ENCODE data around the gene SLC49A4. TPM values are rescaled to one million over a fixed set of nuclear protein-coding genes. Genes with fewer than 3 reads are reported as not detected.

The SLC49A4 gene
- total and polyA plus RNA-seq, 2 of the 13 experiments (the other 11 are each of a cell fraction or from before 2014, with no cell fraction given): 6.5 to 16.3 TPM

DNA sequence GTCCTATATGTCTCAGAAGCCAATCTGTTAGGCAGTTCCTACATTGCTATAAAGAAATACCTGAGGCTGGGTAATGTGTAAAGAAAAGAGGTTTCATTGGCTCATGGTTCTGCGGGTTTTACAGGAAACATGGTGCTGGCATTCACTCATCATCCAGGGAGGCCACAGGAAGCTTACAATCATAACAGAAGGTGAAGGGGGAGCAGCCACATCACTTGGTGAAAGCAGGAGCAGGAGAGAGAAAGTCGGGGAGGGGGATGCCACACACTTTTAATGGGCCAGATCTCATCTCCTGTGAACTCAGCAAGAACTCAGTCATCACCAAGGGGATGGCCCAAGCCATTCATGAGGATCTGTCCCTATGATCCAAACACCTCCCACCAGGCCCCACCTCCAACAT is 9.1 kb downstream of the SLC49A4 start:
- CTCF ChIA-PET (ENCODE audit: low intra/inter-chr PET ratio, low total read pairs): no interaction called here

More for the DNA sequence above, 9.1 kb downstream of the SLC49A4 start:
- Histone ChIP-seq H3K27ac (ENCODE audit: extremely low read length, insufficient read depth, low read length) (no peak overlapping the region), H3K9ac (ENCODE audit: insufficient read depth, low read depth, low read length) (no peak overlapping the region), H3K27me3 (ENCODE audit: control insufficient read depth in 1 of 2, insufficient read depth in 2 of 2, low read length in 2 of 2) (no peaks in the 10 kb centered on the region), H3K4me1 (ENCODE audit: insufficient read depth, low read length) (peaks cover 4% of the 10 kb centered on the region), H2AFZ (ENCODE audit: low read length) (no peak overlapping the region), H4K20me1 (ENCODE audit: insufficient read depth, low read length) (no peaks in the 10 kb centered on the region), H3K4me2 (ENCODE audit: low read depth, low read length) (no peak overlapping the region), H3K79me2 (ENCODE audit: insufficient read depth, low read length) (no peaks in the 10 kb centered on the region), H3K9me3 (ENCODE audit: low read length) (no peaks in the 10 kb centered on the region), H3K36me3 (replicated peaks in 1 of 2; ENCODE audit: control insufficient read depth in 1 of 2, insufficient read depth in 2 of 2, low read length in 2 of 2) (peaks cover 0 to 7% of the 10 kb centered on the region in 2 experiments; a peak in 1 of 5 replicates), H3K4me3 (replicated peaks in 1 of 3; ENCODE audit: insufficient read depth in 1 of 3, low read depth in 2 of 3, low read length in 3 of 3) (no peak overlapping the region)
- TF ChIP-seq ZNF75D (CRISPR knock-in tag; IDR thresholded peaks at IDR 0.05; ENCODE audit: borderline replicate concordance) (no peak), SMYD3 (CRISPR knock-in tag; IDR thresholded peaks at IDR 0.05) (no peak), GATAD1 (CRISPR knock-in tag; IDR thresholded peaks at IDR 0.05) (no peak), PAF1 (CRISPR knock-in tag; IDR thresholded peaks at IDR 0.05) (no peak), SOX13 (IDR thresholded peaks at IDR 0.05) (no peak), SOX13 (CRISPR knock-in tag; conservative IDR thresholded peaks at IDR 0.05 in 1 of 2, IDR thresholded peaks at IDR 0.05 in 1 of 2) (no peak), NFKBIZ (CRISPR knock-in tag; IDR thresholded peaks at IDR 0.05) (no peak), ZNF772 (CRISPR knock-in tag; IDR thresholded peaks at IDR 0.05) (no peak), ZSCAN29 (CRISPR knock-in tag; conservative IDR thresholded peaks at IDR 0.05) (no peak)
- TF ChIP-seq, protein P1, sequence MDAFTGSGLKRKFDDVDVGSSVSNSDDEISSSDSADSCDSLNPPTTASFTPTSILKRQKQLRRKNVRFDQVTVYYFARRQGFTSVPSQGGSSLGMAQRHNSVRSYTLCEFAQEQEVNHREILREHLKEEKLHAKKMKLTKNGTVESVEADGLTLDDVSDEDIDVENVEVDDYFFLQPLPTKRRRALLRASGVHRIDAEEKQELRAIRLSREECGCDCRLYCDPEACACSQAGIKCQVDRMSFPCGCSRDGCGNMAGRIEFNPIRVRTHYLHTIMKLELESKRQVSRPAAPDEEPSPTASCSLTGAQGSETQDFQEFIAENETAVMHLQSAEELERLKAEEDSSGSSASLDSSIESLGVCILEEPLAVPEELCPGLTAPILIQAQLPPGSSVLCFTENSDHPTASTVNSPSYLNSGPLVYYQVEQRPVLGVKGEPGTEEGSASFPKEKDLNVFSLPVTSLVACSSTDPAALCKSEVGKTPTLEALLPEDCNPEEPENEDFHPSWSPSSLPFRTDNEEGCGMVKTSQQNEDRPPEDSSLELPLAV (CRISPR knock-in tag; conservative IDR thresholded peaks at IDR 0.05; ENCODE audit: low read depth): no peak
- TF ChIP-seq, protein P2, sequence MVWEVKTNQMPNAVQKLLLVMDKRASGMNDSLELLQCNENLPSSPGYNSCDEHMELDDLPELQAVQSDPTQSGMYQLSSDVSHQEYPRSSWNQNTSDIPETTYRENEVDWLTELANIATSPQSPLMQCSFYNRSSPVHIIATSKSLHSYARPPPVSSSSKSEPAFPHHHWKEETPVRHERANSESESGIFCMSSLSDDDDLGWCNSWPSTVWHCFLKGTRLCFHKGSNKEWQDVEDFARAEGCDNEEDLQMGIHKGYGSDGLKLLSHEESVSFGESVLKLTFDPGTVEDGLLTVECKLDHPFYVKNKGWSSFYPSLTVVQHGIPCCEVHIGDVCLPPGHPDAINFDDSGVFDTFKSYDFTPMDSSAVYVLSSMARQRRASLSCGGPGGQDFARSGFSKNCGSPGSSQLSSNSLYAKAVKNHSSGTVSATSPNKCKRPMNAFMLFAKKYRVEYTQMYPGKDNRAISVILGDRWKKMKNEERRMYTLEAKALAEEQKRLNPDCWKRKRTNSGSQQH (CRISPR knock-in tag; IDR thresholded peaks at IDR 0.05; ENCODE audit: low read depth): no peak
- intact Hi-C loops (cut with micrococcal nuclease; ENCODE audit: unreplicated experiment) (no loop called here), in situ Hi-C loops (cut with HindIII; ENCODE audit: extremely low pct_ligation_motif_present, low pct_unique_long_range_greater_than_20kb) (no loop called here)
- WGBS (ENCODE audit: low lambda C conversion rate): 90% methylated on average over 2 of the region's 2 CpGs
- POLR2A ChIA-PET: no interaction called here
- no TSS peak for BruUV-seq (replicated peaks)
- FAIRE-seq: no peak
- no peak for DNase-seq (ENCODE audit: low spot score)
- no peak for ATAC-seq

All from HepG2 (cell line).